Activated CD4-positive, alpha-beta T cell treated with anti-CD3 and anti-CD28 coated beads, Interleukin-2, Interleukin-4, amounts not matched to agents 100 ng/mL and 50 ng/mL, durations not matched to agents 16 hours and 8 hours (primary cell): ENCODE data around the gene GPRC5A.

Source experiments
- DNase-seq: peaks from one replicate; pipeline ENCODE4 v3.0.0-alpha.2; 2020; ENCODE audit warnings: low spot score

The GPRC5A gene

GRCh38 chr12:12909995-12910420 is 18.6 kb downstream of the GPRC5A start:
- no peak for DNase-seq

DNA sequence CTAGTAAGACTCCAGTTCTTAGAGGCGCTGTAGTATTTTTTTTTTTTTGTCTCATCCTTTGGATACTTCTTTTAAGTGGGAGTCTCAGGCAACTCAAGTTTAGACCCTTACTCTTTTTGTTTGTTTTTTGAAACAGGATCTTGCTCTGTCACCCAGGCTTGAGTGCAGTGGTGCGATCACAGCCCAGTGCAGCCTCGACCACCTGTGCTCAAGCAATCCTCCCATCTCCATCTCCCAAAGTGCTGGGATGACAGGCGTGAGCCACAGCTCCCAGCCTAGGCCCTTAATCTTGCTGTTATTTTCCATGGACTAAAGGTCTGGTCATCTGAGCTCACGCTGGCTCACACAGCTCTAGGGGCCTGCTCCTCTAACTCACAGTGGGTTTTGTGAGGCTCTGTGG is 21.3 kb downstream of the GPRC5A start:
- DNase-seq: no peak

DNA sequence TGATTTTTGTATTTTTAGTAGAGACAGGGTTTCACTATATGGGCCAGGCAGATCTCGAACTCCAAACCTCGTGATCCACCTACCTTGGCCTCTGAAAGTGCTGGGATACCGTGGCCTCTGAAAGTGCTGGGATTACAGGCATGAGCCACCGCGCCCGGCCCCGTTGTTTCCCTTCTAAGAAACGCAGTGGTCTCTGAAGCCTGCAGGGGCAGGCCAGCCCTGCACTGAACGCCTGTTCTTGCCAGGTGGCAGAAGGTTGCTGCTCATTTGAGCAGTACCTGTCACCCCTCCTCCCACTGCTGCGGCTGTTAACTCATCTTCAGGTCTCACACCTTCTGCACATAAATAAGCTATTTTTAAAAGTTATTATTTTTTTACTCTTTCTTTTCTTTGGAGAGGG is 24.3 kb downstream of the GPRC5A start:
- DNase-seq: no peak

GRCh38 chr12:12916135-12916944 is 25.0 kb downstream of the GPRC5A start:
- DNase-seq: peak; percentile 90

GRCh38 chr12:12917517-12917916 is 26.2 kb downstream of the GPRC5A start:
- no peak for DNase-seq

DNA sequence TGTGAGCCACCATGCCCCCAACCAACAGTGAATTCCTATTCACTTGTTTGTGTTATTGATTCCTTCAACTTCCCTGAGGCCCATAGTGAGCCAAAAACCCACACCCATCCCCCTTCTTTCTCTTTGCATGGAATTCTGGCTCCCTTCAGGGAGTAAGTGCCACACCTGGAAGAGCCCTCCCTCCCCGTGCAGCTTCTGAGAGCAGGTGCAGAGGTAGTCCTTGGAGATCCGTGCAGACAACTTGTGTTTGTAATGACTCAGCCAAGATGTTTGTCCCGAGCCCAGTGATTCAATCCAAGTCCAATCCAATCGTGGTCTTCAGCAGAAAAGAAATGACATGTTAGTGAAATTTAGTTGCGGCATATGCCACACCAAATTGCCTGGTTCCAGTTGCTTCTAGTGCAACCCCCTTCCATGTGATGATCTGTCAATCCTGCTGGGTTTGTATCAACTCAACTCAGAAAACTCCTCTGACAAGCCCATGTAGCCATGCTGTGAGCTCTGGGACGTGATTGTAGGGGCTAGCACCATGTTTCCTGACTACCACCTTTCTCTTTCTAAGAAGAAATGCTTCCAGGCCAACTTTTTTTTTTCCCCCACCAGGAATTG is 27.5 kb downstream of the GPRC5A start:
- DNase-seq: no peak

GRCh38 chr12:12919666-12920435 is 28.5 kb downstream of the GPRC5A start:
- no peak for DNase-seq

- DNase-seq: no peak
Measured at GRCh38 chr12:12922191-12922616, 30.8 kb downstream of the GPRC5A start.

DNA sequence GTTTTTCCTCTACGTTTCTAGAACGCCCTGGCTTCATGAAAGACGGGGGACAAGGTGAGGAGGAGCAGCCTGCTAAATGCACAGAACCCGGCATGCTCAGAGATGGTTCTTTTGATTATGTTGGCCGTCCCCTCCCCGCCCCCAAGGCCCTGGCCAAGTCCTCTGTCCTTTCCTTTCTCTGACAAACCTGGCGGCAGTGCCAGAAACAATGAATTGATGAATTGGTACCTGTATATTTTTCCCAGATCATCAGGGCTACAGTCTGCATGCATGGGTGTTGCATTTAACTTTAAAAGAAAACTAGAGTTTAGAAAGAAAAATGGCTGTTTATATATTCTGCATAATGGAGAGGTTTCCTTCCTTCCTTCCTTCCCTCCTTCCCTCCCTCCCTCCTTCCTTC is 31.6 kb downstream of the GPRC5A start:
- DNase-seq: no peak

DNA sequence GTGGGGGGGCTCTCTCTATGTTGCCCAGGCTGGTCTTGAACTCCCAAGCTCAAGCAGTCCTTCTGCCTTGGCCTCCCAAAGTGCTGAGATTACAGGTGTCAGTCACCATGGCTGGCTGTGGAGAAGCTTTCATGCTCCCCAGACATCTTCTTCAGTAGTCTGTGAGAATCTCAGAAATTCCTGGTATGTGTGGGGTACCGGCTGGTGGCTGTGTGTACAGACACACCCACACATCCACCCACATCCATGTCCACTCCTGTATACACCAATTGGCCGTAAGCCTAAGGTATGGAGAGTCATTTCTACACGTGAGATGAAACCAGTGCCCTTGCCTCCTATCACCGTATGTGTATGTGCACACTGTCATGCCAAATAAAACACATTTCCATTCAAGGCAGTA is 32.8 kb downstream of the GPRC5A start:
- DNase-seq: no peak

DNA sequence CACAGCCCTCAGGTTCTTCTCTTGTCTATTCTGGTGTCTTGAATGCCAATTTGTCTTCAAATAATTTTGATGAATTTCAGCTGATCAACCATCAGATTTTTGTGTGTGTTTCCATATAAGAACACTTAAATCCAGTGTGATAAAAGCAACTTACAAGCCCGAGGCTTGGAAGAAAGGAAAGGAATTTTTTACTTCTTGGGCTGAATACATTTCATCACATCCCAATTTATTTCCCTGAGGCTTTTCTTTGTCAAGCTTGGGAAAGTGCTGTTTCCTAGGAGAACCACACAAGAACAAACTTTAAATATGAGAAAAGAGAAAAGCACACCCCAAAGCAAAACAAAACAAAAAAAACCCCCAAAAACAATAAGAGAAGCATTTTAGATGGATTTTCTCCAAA is 34.0 kb downstream of the GPRC5A start:
- DNase-seq: no peak

- no peak for DNase-seq
Measured at GRCh38 chr12:12926571-12927071, 35.3 kb downstream of the GPRC5A start.

DNA sequence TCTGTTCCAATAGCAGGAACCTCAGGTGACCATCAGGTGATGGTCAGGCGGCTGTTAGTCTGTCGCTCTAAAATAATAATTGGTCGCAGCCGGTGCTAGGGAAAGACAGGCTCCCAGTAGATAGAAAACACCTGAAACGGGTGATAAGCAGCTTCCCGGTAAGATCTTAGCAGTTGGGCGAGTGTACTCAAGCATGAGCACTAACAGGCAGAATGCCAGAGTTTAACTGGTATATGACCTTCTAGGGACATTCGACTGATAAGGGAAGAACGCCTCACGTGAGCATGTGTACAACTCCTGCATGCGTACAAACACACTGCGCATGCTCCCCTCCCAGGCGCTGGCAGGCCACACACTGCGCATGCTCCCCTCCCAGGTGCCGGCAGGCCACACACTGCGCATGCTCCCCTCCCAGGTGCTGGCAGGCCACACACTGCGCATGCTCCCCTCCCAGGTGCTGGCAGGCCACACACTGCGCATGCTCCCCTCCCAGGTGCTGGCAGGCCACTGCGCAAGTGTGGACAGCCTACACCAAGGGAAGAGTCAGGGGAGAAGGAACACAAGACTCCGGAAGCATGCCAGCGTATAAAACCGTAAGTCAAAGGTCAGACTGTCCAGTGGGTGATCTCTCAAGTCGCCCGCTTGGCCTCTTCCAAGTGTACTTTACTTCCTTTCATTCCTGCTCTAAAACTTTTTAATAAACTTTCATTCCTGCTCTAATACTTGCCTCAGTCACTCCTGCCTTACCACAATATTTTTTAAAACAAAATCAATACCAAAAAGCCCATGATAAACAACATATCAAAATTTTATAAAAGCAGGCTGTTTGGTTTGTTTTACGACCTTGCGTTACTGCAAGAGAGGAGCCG is 36.1 kb downstream of the GPRC5A start:
- peak; percentile 35 for DNase-seq

DNA sequence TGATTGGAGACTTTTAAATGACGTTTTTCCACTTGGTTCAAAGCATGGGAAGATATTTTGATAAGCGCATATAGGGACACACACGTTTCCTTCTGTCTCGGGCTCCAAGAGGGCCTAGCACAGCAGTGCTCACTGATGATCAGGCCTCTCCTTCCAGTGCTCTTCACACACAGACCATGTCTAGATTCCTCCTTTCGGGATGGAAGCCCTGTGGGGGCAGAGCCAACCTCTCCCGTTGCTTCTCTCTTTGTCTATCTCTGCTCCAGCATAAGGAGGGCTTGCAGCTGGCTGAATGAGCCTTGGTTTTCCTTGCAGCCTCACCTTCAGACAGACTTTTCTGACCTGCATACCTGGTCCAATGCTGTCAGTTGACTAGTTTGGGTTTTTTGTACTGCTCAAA is 38.3 kb downstream of the GPRC5A start:
- no peak for DNase-seq

- no peak for DNase-seq
Measured at GRCh38 chr12:12930633-12931219, 39.4 kb downstream of the GPRC5A start.

GRCh38 chr12:12933742-12934141 is 42.4 kb downstream of the GPRC5A start:
- no peak for DNase-seq

GRCh38 chr12:12934556-12934955 is 43.2 kb downstream of the GPRC5A start:
- DNase-seq: no peak

GRCh38 chr12:12936983-12937491 is 45.7 kb downstream of the GPRC5A start:
- DNase-seq: no peak

- DNase-seq: no peak
Measured at GRCh38 chr12:12938541-12938940, 47.2 kb downstream of the GPRC5A start.

DNA sequence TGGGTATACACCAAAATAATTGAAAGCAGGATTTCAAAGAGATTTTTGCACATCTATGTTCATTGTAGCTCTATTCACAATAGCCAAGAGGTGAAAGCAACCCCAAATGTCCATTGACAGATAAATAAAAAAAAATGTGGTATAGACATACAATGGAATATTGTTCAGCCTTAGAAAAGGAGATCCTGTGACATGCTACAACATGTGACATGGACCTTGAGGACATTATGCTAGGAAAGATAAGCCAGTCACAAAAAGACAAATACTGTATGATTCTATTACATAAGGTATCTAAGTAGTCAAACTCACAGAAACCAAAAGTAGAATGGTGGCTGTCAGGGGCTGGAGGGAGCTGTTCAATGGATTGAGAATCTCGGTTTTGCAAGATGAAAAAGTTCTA is 48.5 kb downstream of the GPRC5A start:
- no peak for DNase-seq
